Measurements from ENCODE around the gene STRBP. TPM values are rescaled to one million over a fixed set of nuclear protein-coding genes. Genes with fewer than 3 reads are reported as not detected.
"Not testable (repeated sequence)": the region's sequence is repeated elsewhere in the genome, so short reads cannot be mapped to it uniquely, and the experiment has no call there.

The STRBP gene
- total RNA-seq, 1 donor from 2014 or later = 87.3 TPM

DNA sequence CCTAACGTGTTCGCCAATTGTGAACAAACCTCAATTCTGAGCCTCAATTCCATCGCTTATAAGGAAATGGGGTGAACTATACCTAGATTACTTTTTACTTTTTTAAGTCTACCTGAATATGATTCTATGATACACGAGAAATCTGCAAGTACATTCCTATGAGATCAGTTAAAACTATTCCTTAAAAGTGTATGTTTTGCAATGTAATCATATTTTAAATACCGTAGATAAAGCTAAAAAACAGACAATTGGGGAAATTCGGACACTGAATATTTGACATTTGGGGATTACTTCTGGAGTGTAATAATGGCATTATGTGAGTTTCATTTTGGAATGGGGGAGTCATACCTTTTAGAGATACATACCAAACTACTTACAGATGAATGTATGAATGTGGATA, 62.3 kb downstream of the STRBP start:
- H3K4me3 Mint-ChIP-seq (ENCODE audit: low read depth) = no peak overlapping the region
- TF ChIP-seq, protein P1, sequence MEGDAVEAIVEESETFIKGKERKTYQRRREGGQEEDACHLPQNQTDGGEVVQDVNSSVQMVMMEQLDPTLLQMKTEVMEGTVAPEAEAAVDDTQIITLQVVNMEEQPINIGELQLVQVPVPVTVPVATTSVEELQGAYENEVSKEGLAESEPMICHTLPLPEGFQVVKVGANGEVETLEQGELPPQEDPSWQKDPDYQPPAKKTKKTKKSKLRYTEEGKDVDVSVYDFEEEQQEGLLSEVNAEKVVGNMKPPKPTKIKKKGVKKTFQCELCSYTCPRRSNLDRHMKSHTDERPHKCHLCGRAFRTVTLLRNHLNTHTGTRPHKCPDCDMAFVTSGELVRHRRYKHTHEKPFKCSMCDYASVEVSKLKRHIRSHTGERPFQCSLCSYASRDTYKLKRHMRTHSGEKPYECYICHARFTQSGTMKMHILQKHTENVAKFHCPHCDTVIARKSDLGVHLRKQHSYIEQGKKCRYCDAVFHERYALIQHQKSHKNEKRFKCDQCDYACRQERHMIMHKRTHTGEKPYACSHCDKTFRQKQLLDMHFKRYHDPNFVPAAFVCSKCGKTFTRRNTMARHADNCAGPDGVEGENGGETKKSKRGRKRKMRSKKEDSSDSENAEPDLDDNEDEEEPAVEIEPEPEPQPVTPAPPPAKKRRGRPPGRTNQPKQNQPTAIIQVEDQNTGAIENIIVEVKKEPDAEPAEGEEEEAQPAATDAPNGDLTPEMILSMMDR (IDR thresholded peaks at IDR 0.05; ENCODE audit: unreplicated experiment) = no peak
- peaks cover 9% of the 10 kb centered on the region for H3K9me3 Mint-ChIP-seq (ENCODE audit: low read depth)
- no peaks in the 10 kb centered on the region for H3K4me1 Mint-ChIP-seq (ENCODE audit: low read depth)
- DNase-seq (ENCODE audit: low spot score, unreplicated experiment) = no peak
- H3K36me3 Mint-ChIP-seq (ENCODE audit: insufficient read depth) = peaks cover 17% of the 10 kb centered on the region
- H3K27me3 Mint-ChIP-seq = no peaks in the 10 kb centered on the region
- H3K27ac Mint-ChIP-seq = no peak overlapping the region

DNA sequence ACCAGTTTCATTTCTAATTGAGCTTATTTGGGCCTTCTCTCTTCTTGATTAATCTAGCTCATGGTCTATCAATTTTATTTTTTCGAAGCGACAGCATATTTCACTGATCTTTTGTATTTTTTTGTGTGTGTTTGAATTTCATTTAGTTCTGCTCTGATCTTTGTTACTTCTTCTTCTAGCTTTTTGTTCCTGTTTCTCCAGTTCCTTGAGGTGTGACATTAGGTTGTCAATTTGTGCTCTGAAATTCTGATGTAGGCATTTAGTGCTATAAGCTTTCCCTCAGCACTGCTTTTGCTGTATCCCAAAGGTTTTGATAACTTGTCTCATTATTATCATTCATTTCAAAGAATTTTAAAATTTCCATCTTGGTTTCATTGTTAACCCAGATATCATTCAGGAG, 67.3 kb downstream of the STRBP start:
- H3K27ac Mint-ChIP-seq = no peak overlapping the region

DNA sequence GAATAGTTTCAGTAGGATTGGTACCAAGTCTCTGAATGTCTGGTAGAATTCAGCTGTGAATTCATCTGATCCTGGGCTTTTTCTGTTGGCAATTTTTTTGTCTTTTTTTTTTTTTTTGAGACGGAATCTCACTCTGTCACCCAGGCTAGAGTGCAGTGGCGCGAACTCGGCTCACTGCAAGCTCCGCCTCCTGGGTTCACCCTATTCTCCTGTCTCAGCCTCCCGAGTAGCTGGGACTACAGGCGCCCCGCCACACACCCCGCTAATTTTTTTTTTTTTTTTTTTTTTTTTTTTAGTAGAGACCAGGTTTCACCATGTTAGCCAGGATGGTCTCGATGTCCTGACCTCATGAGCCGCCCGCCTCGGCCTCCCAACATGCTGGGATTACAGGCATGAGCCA, 67.9 kb downstream of the STRBP start:
- not testable (repeated sequence) for H3K27ac Mint-ChIP-seq; H3K27me3 Mint-ChIP-seq; H3K4me1 Mint-ChIP-seq (ENCODE audit: low read depth); H3K4me3 Mint-ChIP-seq (ENCODE audit: low read depth); DNase-seq (ENCODE audit: low spot score, unreplicated experiment)
- Mint-ChIP-seq H3K9me3 (ENCODE audit: low read depth) (peaks cover 12% of the 10 kb centered on the region), H3K36me3 (ENCODE audit: insufficient read depth) (peaks cover 20% of the 10 kb centered on the region)

More for the DNA sequence above, 67.3 kb downstream of the STRBP start:
- no peaks in the 10 kb centered on the region for H3K4me1 Mint-ChIP-seq (ENCODE audit: low read depth)
- no peak overlapping the region for H3K4me3 Mint-ChIP-seq (ENCODE audit: low read depth)
- TF ChIP-seq, protein P1 (IDR thresholded peaks at IDR 0.05; ENCODE audit: unreplicated experiment) = no peak
- H3K9me3 Mint-ChIP-seq (ENCODE audit: low read depth) = peaks cover 12% of the 10 kb centered on the region
- H3K27me3 Mint-ChIP-seq = no peaks in the 10 kb centered on the region
- peaks cover 20% of the 10 kb centered on the region for H3K36me3 Mint-ChIP-seq (ENCODE audit: insufficient read depth)
- DNase-seq (ENCODE audit: low spot score, unreplicated experiment) = no peak

DNA sequence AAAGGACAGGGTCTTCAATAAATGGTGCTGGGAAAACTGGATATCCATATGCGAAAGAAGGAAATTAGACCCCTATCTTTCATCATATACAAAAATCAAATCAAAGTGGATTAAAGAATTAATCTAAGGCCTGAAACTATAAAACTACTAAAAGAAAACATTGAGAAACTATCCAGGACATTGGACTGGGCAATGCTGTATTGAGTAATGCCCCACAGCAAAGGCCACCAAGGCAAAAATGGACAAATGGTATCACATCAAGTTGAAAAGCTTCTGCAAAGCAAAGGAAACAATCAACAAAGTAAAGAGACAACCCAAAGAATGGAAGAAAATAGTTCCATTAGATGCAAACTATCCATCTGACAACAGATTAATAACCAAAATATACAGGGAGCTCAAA, 72.3 kb downstream of the STRBP start:
- H3K4me1 Mint-ChIP-seq (ENCODE audit: low read depth) = no peaks in the 10 kb centered on the region
- H3K4me3 Mint-ChIP-seq (ENCODE audit: low read depth) = no peak overlapping the region
- H3K27me3 Mint-ChIP-seq = no peaks in the 10 kb centered on the region
- DNase-seq (ENCODE audit: low spot score, unreplicated experiment) = no peak
- peaks cover 4% of the 10 kb centered on the region for H3K9me3 Mint-ChIP-seq (ENCODE audit: low read depth)
- H3K27ac Mint-ChIP-seq = no peak overlapping the region
- H3K36me3 Mint-ChIP-seq (ENCODE audit: insufficient read depth) = peaks cover 6% of the 10 kb centered on the region
- TF ChIP-seq, protein P1 (IDR thresholded peaks at IDR 0.05; ENCODE audit: unreplicated experiment) = no peak

DNA sequence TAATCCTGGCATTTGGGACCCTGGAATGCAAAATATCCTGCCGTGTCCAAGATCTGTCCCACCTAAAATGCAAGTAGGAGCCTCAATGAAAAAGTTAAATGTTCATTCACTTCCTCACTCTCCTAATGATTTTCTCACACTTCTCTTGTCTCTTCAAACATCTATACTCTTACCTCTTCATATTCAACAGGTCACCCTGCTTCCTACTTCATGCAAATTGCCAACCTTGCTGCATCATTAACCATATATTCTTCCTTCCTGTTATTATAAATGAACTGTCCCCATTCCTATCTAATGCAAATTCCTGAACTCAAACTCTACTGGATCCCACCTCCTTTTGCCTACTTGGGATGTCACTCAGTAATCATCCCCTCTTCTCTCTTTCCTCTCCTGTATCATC, 74.4 kb downstream of the STRBP start:
- DNase-seq (ENCODE audit: low spot score, unreplicated experiment) = no peak
- Mint-ChIP-seq H3K4me3 (ENCODE audit: low read depth) (no peak overlapping the region), H3K27me3 (no peaks in the 10 kb centered on the region), H3K4me1 (ENCODE audit: low read depth) (no peaks in the 10 kb centered on the region), H3K9me3 (ENCODE audit: low read depth) (peaks cover under 1% of the 10 kb centered on the region), H3K36me3 (ENCODE audit: insufficient read depth) (peaks cover 3% of the 10 kb centered on the region), H3K27ac (no peak overlapping the region)
- TF ChIP-seq, protein P1 (IDR thresholded peaks at IDR 0.05; ENCODE audit: unreplicated experiment) = no peak

DNA sequence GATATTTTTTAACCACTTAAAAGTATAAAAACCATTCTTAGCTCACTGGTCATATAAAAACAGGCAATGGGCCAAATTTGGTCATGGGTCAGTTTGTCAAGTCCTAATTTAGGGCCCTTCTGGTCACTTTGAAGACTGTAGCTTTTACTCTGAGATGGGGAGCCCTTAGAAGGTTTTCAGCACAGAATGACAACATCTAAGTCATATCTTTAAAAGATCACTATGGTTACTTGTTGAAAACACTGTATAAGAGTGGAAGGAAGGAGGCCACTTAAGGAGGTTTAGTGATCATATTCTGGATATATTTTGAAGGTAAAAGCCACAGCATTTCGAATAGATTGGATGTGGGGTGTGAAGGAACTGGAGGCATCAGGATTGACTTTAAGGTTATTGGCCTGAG, 76.7 kb downstream of the STRBP start:
- Mint-ChIP-seq H3K4me1 (ENCODE audit: low read depth) (no peaks in the 10 kb centered on the region), H3K27me3 (no peaks in the 10 kb centered on the region), H3K4me3 (ENCODE audit: low read depth) (no peak overlapping the region), H3K9me3 (ENCODE audit: low read depth) (peaks cover 4% of the 10 kb centered on the region), H3K36me3 (ENCODE audit: insufficient read depth) (peaks cover 7% of the 10 kb centered on the region), H3K27ac (no peak overlapping the region)
- TF ChIP-seq, protein P1 (IDR thresholded peaks at IDR 0.05; ENCODE audit: unreplicated experiment) = no peak
- no peak for DNase-seq (ENCODE audit: low spot score, unreplicated experiment)
